Activated naive CD4-positive, alpha-beta T cell treated with Interleukin-2 at 50 U/mL for 16 hours (primary cell): ENCODE data around the gene SLC25A34.

Source experiments
- DNase-seq: peaks from one replicate; pipeline ENCODE4 v3.0.0-alpha.2; 2020

The SLC25A34 gene

DNA sequence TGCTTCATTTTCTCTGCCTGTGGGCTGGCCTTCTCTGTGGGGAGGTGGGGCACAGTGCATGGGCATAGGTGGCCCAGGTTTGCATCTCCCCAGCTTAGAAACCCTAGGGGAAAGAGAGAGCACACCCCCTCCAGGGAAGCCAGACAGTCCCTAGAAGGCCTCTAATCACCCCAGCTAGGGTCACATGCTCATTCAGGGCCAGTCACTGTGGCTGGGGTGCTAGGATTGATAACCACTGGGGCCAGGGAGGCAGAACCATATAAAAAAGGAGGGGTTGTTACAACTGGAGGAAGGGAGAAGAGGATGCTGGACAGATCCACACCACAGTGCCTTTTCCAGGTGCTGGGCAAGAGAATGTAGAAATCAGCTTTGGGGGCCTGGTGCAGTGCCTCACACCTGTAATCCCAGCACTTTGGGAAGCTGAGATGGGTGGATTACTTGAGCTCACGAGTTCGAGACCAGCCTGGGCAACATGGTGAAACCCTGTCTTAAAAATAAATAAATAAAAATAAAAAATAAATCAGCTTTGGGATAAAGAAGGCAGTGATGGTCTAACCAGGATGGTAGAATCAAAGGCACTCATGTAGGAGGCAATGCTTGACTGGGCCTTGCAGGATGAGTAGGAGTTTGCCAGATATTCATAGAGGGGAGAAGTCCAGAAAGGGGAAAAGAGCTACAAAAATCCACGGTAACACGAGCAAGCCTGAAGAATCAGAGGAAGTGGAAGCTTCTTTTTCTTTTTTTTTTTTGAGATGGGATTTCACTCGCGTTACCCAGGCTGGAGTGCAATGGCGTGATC lies 42.0 kb downstream of the SLC25A34 start:
- DNase-seq, result no peak

GRCh38 chr1:15785683-15786082 lies 49.6 kb downstream of the SLC25A34 start:
- DNase-seq, result no peak

- DNase-seq, result no peak
These were observed 50.5 kb downstream of the SLC25A34 start for GRCh38 chr1:15786581-15786980.

GRCh38 chr1:15788624-15789301 lies 52.7 kb downstream of the SLC25A34 start:
- no peak for DNase-seq
